ENCODE data around the gene FIGN.

The FIGN gene

DNA sequence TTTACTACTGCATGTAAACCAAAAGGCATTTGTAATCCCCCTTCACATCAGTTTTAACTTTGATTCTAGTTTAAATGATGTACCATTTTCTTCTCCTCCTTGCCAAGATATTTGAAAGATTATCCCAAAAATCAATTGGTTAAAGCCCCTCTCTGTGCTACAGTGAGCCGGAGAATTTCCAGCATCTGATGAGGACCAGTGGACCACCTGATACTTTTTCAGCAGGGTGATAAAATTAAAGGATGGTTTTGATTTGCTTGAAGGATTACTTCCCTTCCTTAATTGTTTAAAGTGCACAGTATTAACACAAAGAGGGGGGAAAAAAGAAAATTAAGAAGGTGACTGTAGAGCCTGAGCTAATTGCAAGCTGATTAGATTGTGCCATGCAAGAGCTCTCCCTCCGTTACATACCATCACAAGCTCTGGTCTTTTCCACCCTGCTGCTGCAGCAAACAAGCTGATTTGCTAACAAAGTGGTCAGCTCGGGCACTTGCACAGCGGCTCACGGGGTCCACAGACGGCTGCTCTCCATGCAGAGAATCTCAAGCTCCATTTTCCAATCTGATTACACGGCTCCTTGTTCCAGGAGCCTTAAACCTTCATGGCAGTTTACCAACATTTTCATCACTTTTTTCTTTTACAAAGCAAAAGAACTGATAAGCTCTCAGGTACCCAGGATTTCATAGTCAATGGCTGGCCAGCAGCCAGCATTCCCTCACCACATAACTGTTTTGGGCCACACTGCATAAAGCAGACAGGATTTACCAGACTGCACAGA lies 22.1 kb downstream of the FIGN start:
- DNase-seq = no peak
- Histone ChIP-seq H3K27ac (ENCODE audit: low read length) (no peak overlapping the region), H4K20me1 (ENCODE audit: insufficient read depth, low read length) (no peaks in the 10 kb centered on the region)

DNA sequence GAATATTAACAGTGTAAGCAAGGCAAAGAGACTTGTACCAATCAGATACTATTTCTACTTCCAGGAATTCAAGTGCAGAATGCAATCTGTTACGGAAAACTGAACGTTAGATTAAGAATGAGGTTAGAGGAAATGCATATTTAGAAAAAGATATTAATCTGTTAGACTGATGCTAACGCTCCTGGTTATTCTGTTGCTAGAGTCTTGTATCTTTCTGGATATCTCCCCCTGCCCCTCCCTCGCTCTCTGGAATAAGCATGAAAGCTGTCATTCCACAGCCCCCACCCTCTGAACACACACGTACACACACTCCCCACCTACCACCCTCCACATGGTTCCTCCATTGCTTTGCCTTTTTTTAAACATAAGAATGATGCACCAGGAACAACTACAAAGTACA lies 24.1 kb downstream of the FIGN start:
- Histone ChIP-seq H3K79me2 (ENCODE audit: insufficient read depth, low read length) (no peaks in the 10 kb centered on the region), H3K4me1 (ENCODE audit: insufficient read depth, low read length) (no peaks in the 10 kb centered on the region), H4K20me1 (ENCODE audit: insufficient read depth, low read length) (no peaks in the 10 kb centered on the region), H3K27me3 (ENCODE audit: insufficient read depth, low read length, poor library complexity) (peaks cover 6% of the 10 kb centered on the region), H3K4me3 (ENCODE audit: low read depth in 1 of 2, low read length in 2 of 2) (no peak overlapping the region), H3K36me3 (ENCODE audit: insufficient read depth, low read length) (no peaks in the 10 kb centered on the region), H3K4me2 (ENCODE audit: insufficient read depth, low read length) (no peak overlapping the region), H3K9me3 (ENCODE audit: insufficient read depth, low read length, severe bottlenecking) (no peaks in the 10 kb centered on the region), H3K9ac (ENCODE audit: low read depth, low read length) (no peak overlapping the region), H2AFZ (ENCODE audit: low read depth, low read length) (no peak overlapping the region), H3K27ac (ENCODE audit: low read length) (no peak overlapping the region)
- DNase-seq (no peak), ATAC-seq (ENCODE audit: insufficient read depth, low read depth) (no peak)
- TF ChIP-seq CTCF (IDR thresholded peaks at IDR 0.05; ENCODE audit: borderline replicate concordance, extremely low read depth, low read length, poor library complexity, severe bottlenecking) (no peak), EZH2 (IDR thresholded peaks at IDR 0.05; ENCODE audit: borderline replicate concordance, low read depth, low read length, severe bottlenecking) (no peak)

More for the DNA sequence above, 22.1 kb downstream of the FIGN start:
- Histone ChIP-seq H3K4me2 (ENCODE audit: insufficient read depth, low read length) (no peak overlapping the region), H3K9ac (ENCODE audit: low read depth, low read length) (no peak overlapping the region), H3K4me3 (ENCODE audit: low read depth in 1 of 2, low read length in 2 of 2) (no peak overlapping the region), H3K9me3 (ENCODE audit: insufficient read depth, low read length, severe bottlenecking) (no peaks in the 10 kb centered on the region), H3K36me3 (ENCODE audit: insufficient read depth, low read length) (no peaks in the 10 kb centered on the region), H3K27me3 (ENCODE audit: insufficient read depth, low read length, poor library complexity) (peaks cover 6% of the 10 kb centered on the region), H2AFZ (ENCODE audit: low read depth, low read length) (no peak overlapping the region), H3K79me2 (ENCODE audit: insufficient read depth, low read length) (no peaks in the 10 kb centered on the region), H3K4me1 (ENCODE audit: insufficient read depth, low read length) (no peaks in the 10 kb centered on the region)
- no peak for ATAC-seq (ENCODE audit: insufficient read depth, low read depth)
- no peak for TF ChIP-seq EZH2 (IDR thresholded peaks at IDR 0.05; ENCODE audit: borderline replicate concordance, low read depth, low read length, severe bottlenecking)
- TF ChIP-seq CTCF (IDR thresholded peaks at IDR 0.05; ENCODE audit: borderline replicate concordance, extremely low read depth, low read length, poor library complexity, severe bottlenecking) = no peak

DNA sequence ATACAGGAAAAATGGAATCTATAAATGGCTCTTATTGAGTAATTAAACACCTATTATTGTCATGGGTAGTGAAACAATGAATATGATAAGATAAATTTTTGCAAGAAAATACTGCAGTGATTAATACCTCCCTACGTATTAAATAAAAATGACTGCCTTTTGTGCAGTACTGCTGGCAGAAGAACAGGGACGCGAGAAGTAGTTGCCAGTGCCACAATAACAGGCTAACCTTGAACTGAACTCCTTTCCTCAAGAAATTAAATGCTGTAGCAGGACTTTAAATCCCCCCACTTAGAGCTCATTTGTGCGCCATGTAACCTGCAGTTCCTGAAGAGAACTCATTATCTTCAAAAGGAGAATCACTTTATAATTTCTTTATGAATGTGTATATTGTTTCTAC lies 24.6 kb downstream of the FIGN start:
- H3K4me2 ChIP-seq (ENCODE audit: insufficient read depth, low read length) = no peak overlapping the region
- ATAC-seq (ENCODE audit: insufficient read depth, low read depth) = no peak
- H3K36me3 ChIP-seq (ENCODE audit: insufficient read depth, low read length) = no peaks in the 10 kb centered on the region
- no peak for DNase-seq
- no peak overlapping the region for H2AFZ ChIP-seq (ENCODE audit: low read depth, low read length)
- H3K4me3 ChIP-seq (ENCODE audit: low read depth in 1 of 2, low read length in 2 of 2) = no peak overlapping the region
- H3K27ac ChIP-seq (ENCODE audit: low read length) = no peak overlapping the region
- H4K20me1 ChIP-seq (ENCODE audit: insufficient read depth, low read length) = no peaks in the 10 kb centered on the region
- H3K27me3 ChIP-seq (ENCODE audit: insufficient read depth, low read length, poor library complexity) = peaks cover 6% of the 10 kb centered on the region
- no peak overlapping the region for H3K9ac ChIP-seq (ENCODE audit: low read depth, low read length)
- H3K9me3 ChIP-seq (ENCODE audit: insufficient read depth, low read length, severe bottlenecking) = no peaks in the 10 kb centered on the region
- H3K79me2 ChIP-seq (ENCODE audit: insufficient read depth, low read length) = no peaks in the 10 kb centered on the region
- TF ChIP-seq EZH2 (IDR thresholded peaks at IDR 0.05; ENCODE audit: borderline replicate concordance, low read depth, low read length, severe bottlenecking) = no peak
- no peak for TF ChIP-seq CTCF (IDR thresholded peaks at IDR 0.05; ENCODE audit: borderline replicate concordance, extremely low read depth, low read length, poor library complexity, severe bottlenecking)
- H3K4me1 ChIP-seq (ENCODE audit: insufficient read depth, low read length) = no peaks in the 10 kb centered on the region

Data from DND-41 (cell line).